Activated CD4-positive, CD25-positive, alpha-beta regulatory T cell treated with anti-CD3 and anti-CD28 coated beads, Interleukin-2, amount 50 U/mL, for 72 hours (primary cell): ENCODE data around the gene FAM20B.
"Not testable (repeated sequence)": the region's sequence is repeated elsewhere in the genome, so short reads cannot be mapped to it uniquely, and the experiment has no call there.

Experiments
- DNase-seq: peaks from one replicate; pipeline ENCODE4 v3.0.0; 2021

Gene FAM20B

GRCh38 chr1:179025125-179025974, at the start of gene FAM20B:
Gene FAM20B (plus strand): TSS chr1:179025894. CDS start chr1:179043848, 17,954 bp downstream.
- DNase-seq = peak; percentile 88

GRCh38 chr1:178976541-178976940, 49.2 kb upstream of the FAM20B start:
- no peak for DNase-seq

- no peak for DNase-seq
Measured at GRCh38 chr1:178986204-178986603, 39.5 kb upstream of the FAM20B start.

GRCh38 chr1:178988198-178988597, 37.5 kb upstream of the FAM20B start:
- not testable (repeated sequence) for DNase-seq

GRCh38 chr1:178993559-178993958, 32.1 kb upstream of the FAM20B start:
- DNase-seq = no peak

GRCh38 chr1:178997428-178997827, 28.3 kb upstream of the FAM20B start:
- DNase-seq = no peak

- DNase-seq = no peak
Measured at GRCh38 chr1:178998295-178998694, 27.4 kb upstream of the FAM20B start.

GRCh38 chr1:178999061-178999460, 26.6 kb upstream of the FAM20B start:
- no peak for DNase-seq

GRCh38 chr1:179001451-179001850, 24.2 kb upstream of the FAM20B start:
- no peak for DNase-seq

GRCh38 chr1:179002064-179002463, 23.6 kb upstream of the FAM20B start:
- DNase-seq = not testable (repeated sequence)

GRCh38 chr1:179002552-179003345, 22.9 kb upstream of the FAM20B start:
- peak; percentile 74 for DNase-seq

GRCh38 chr1:179003512-179004066, 22.1 kb upstream of the FAM20B start:
- DNase-seq = no peak

GRCh38 chr1:179007233-179007632, 18.5 kb upstream of the FAM20B start:
- DNase-seq = no peak

- no peak for DNase-seq
Measured at GRCh38 chr1:179010671-179011070, 15.0 kb upstream of the FAM20B start.

- no peak for DNase-seq
Measured at GRCh38 chr1:179012038-179012437, 13.7 kb upstream of the FAM20B start.

GRCh38 chr1:179014123-179014522, 11.6 kb upstream of the FAM20B start:
- DNase-seq = no peak

- no peak for DNase-seq
Measured at GRCh38 chr1:179015396-179015795, 10.3 kb upstream of the FAM20B start.

- no peak for DNase-seq
Measured at GRCh38 chr1:179016706-179017382, 8.8 kb upstream of the FAM20B start.

GRCh38 chr1:179017383-179018326, 8.0 kb upstream of the FAM20B start:
- no peak for DNase-seq

- DNase-seq = no peak
Measured at GRCh38 chr1:179021873-179022272, 3.8 kb upstream of the FAM20B start.

GRCh38 chr1:179023946-179024650, 1.6 kb upstream of the FAM20B start:
- DNase-seq = no peak
